H9 (cell line): ENCODE results near the gene TUBA8. TPM values are rescaled to one million over a fixed set of nuclear protein-coding genes. Genes with fewer than 3 reads are reported as not detected.

Source experiments
- DNase-seq: peaks from one replicate; pipeline ENCODE4 v3.0.0-alpha.2; 2017
- H2AFZ ChIP-seq: one replicate; pipeline ENCODE4 v1.6.1; 2013; ENCODE audit warnings: mild to moderate bottlenecking, low read length, control low read depth, moderate library complexity
- H2AK5ac ChIP-seq: 2 replicates; pipeline ENCODE4 v1.6.1; 2013; ENCODE audit warnings: low read length, control low read depth, mixed read lengths; ENCODE audit not compliant: insufficient read length
- H2BK120ac ChIP-seq: one replicate; pipeline ENCODE4 v1.6.1; 2013; ENCODE audit warnings: low read depth, mild to moderate bottlenecking, low read length, control low read depth, inconsistent platforms; ENCODE audit not compliant: poor library complexity, severe bottlenecking
- H2BK12ac ChIP-seq: 2 replicates; pipeline ENCODE4 v1.6.1; 2013; ENCODE audit warnings: low read length, control low read depth, mixed read lengths, low read depth; ENCODE audit not compliant: insufficient read length
- H2BK15ac ChIP-seq: 2 replicates; pipeline ENCODE4 v1.6.1; 2013; ENCODE audit warnings: low read depth, low read length, control low read depth
- H2BK20ac ChIP-seq: one replicate; pipeline ENCODE4 v1.6.1; 2013; ENCODE audit warnings: low read depth, mild to moderate bottlenecking, low read length, control low read depth, inconsistent platforms; ENCODE audit not compliant: poor library complexity, severe bottlenecking
- H2BK5ac ChIP-seq: 2 replicates; pipeline ENCODE4 v1.6.1; 2013; ENCODE audit warnings: low read length, control low read depth, mixed read lengths; ENCODE audit not compliant: insufficient read length
- H3K14ac ChIP-seq: 2 replicates; pipeline ENCODE4 v1.6.1; 2013; ENCODE audit warnings: low read length, control low read depth; ENCODE audit not compliant: insufficient read depth
- H3K18ac ChIP-seq: 2 replicates; pipeline ENCODE4 v1.6.1; 2013; ENCODE audit warnings: low read depth, mild to moderate bottlenecking, mixed read lengths, low read length, control low read depth; ENCODE audit not compliant: insufficient read length
- H3K23ac ChIP-seq: 2 replicates; pipeline ENCODE4 v1.6.1; 2013; ENCODE audit warnings: low read length, control low read depth, mixed read lengths, low read depth; ENCODE audit not compliant: insufficient read length
- H3K23me2 ChIP-seq: 2 replicates; pipeline ENCODE4 v1.6.1; 2013; ENCODE audit warnings: low read depth, mild to moderate bottlenecking, mixed read lengths, low read length, control low read depth; ENCODE audit not compliant: insufficient read length, poor library complexity, severe bottlenecking
- H3K27ac ChIP-seq: 2 replicates; pipeline ENCODE4 v1.5.1; 2013; ENCODE audit warnings: low read length, control low read depth, mixed read lengths, low read depth; ENCODE audit not compliant: insufficient read length
- H3K27me3 ChIP-seq: 2 replicates; pipeline ENCODE4 v1.6.1; 2013; ENCODE audit warnings: low read length, control low read depth, inconsistent platforms; ENCODE audit not compliant: insufficient read depth
- H3K4ac ChIP-seq: 2 replicates; pipeline ENCODE4 v1.6.1; 2013; ENCODE audit warnings: low read depth, mild to moderate bottlenecking, control low read depth, inconsistent platforms, low read length, moderate library complexity
- H3K4me1 ChIP-seq: 2 replicates; pipeline ENCODE4 v1.6.1; 2013; ENCODE audit warnings: low read length, control low read depth, inconsistent platforms; ENCODE audit not compliant: insufficient read depth
- H3K4me2 ChIP-seq: 2 replicates; pipeline ENCODE4 v1.6.1; 2013; ENCODE audit warnings: low read length, control low read depth, mixed read lengths; ENCODE audit not compliant: insufficient read length, insufficient read depth
- H3K56ac ChIP-seq: 2 replicates; pipeline ENCODE4 v1.6.1; 2013; ENCODE audit warnings: low read depth, mild to moderate bottlenecking, mixed read lengths, low read length, control low read depth; ENCODE audit not compliant: insufficient read length
- H3K79me1 ChIP-seq: 2 replicates; pipeline ENCODE4 v1.6.1; 2013; ENCODE audit warnings: low read depth, mild to moderate bottlenecking, moderate library complexity, low read length, control low read depth, inconsistent platforms; ENCODE audit not compliant: insufficient read depth, poor library complexity, severe bottlenecking
- H3K79me2 ChIP-seq: 2 replicates; pipeline ENCODE4 v1.6.1; 2013; ENCODE audit warnings: low read length, control low read depth, inconsistent platforms; ENCODE audit not compliant: insufficient read depth
- H3K9ac ChIP-seq: 2 replicates; pipeline ENCODE4 v1.6.1; 2013; ENCODE audit warnings: low read length, control low read depth, mixed read lengths; ENCODE audit not compliant: insufficient read length; ENCODE audit errors: extremely low read depth
- H3K9me3 ChIP-seq: one replicate; pipeline ENCODE4 v1.6.1; 2013; ENCODE audit warnings: low read depth, low read length, inconsistent platforms; ENCODE audit not compliant: control insufficient read depth
- H3T11ph ChIP-seq: one replicate; pipeline ENCODE4 v1.6.1; 2013; ENCODE audit warnings: mild to moderate bottlenecking, low read length, control low read depth, inconsistent platforms
- H4K20me1 ChIP-seq: one replicate; pipeline ENCODE4 v1.6.1; 2013; ENCODE audit not compliant: control insufficient read depth, insufficient read length, insufficient read depth
- H4K5ac ChIP-seq: 2 replicates; pipeline ENCODE4 v1.6.1; 2013; ENCODE audit warnings: low read depth, mild to moderate bottlenecking, mixed read lengths, low read length, control low read depth; ENCODE audit not compliant: insufficient read length
- H4K8ac ChIP-seq: replicated peaks from 2 replicates; pipeline ENCODE4 v1.6.1; 2013; ENCODE audit warnings: low read length, control low read depth, mixed read lengths, low read depth; ENCODE audit not compliant: insufficient read length
- H4K91ac ChIP-seq: 2 replicates; pipeline ENCODE4 v1.6.1; 2013; ENCODE audit warnings: low read depth, mild to moderate bottlenecking, moderate library complexity, mixed read lengths, low read length, control low read depth; ENCODE audit not compliant: insufficient read length
- H3K27ac Mint-ChIP-seq, 3 experiments: 2 replicates in 2 of 3; 3 replicates in 1 of 3; pipeline ENCODE4 v1.8.0; 2020 to 2021; ENCODE audit warnings: mixed read lengths in 3 of 3, mild to moderate bottlenecking in 1 of 3, moderate library complexity in 1 of 3
- H3K27me3 Mint-ChIP-seq: 2 replicates; pipeline ENCODE4 v1.8.0; 2021; ENCODE audit warnings: low read depth, mild to moderate bottlenecking, moderate library complexity, mixed read lengths
- H3K36me3 Mint-ChIP-seq, 3 experiments: 2 replicates in 2 of 3; 3 replicates in 1 of 3; pipeline ENCODE4 v1.8.0; 2020 to 2021; ENCODE audit warnings: low read depth in 3 of 3, mixed read lengths in 3 of 3; ENCODE audit not compliant: insufficient read depth in 1 of 3
- H3K4me1 Mint-ChIP-seq, 2 experiments: 2 replicates each; pipeline ENCODE4 v1.8.0; 2020; ENCODE audit warnings: mixed read lengths in 2 of 2
- H3K4me3 Mint-ChIP-seq, 2 experiments: 2 replicates in 1 of 2; 3 replicates in 1 of 2; pipeline ENCODE4 v1.8.0; 2020 to 2021; ENCODE audit warnings: mild to moderate bottlenecking in 2 of 2, mixed read lengths in 2 of 2, moderate library complexity in 1 of 2
- H3K9me3 Mint-ChIP-seq, 2 experiments: 2 replicates in 1 of 2; 3 replicates in 1 of 2; pipeline ENCODE4 v1.8.0; 2020; ENCODE audit warnings: mild to moderate bottlenecking in 2 of 2, mixed read lengths in 2 of 2, moderate library complexity in 1 of 2
- CTCF ChIP-seq: fragments of 200-600 bp; sonication (generic); conservative IDR thresholded peaks from 3 replicates; pipeline ENCODE4 v1.8.0; 2021; ENCODE audit warnings: antibody characterized with exemption, mild to moderate bottlenecking
- WGBS: extraction: QIAGEN DNeasy Blood & Tissue Kit; methylation state at CpG from one replicate; pipeline ENCODE4 v1.1.7; 2013; ENCODE audit warnings: missing lambda C conversion rate, low lambda C conversion rate, mixed read lengths; ENCODE audit not compliant: insufficient read length; ENCODE audit errors: extremely low coverage; 5-methylcytosine and 5-hydroxymethylcytosine counted together
- total RNA-seq: library from RNA; stranded (reverse); gene quantifications from 2 replicates; pipeline ENCODE4 v1.2.1, GENCODE V29; 2021

The TUBA8 gene
- total RNA-seq, 1 experiment from 2014 or later, result 2.0 TPM

- no peaks in the 10 kb centered on the region for H3K4me1 ChIP-seq
- peaks cover 65% of the 10 kb centered on the region for H3K27me3 Mint-ChIP-seq
- H3K4me1 Mint-ChIP-seq, result peaks cover 8% of the 10 kb centered on the region in 2 experiments
- no peaks in the 10 kb centered on the region for H3K27me3 ChIP-seq
- no peak for DNase-seq
- H3K36me3 Mint-ChIP-seq, result no peaks in the 10 kb centered on the region; a peak in 1 of 7 replicates
- TF ChIP-seq CTCF, result no peak
- H3K79me2 ChIP-seq, result no peaks in the 10 kb centered on the region
- H3K4me2 ChIP-seq, result no peak overlapping the region
- no peaks in the 10 kb centered on the region for H3K23me2 ChIP-seq
- H2AK5ac ChIP-seq, result no peak overlapping the region
- no peak overlapping the region for H3K9ac ChIP-seq
- H3K27ac ChIP-seq, result no peak overlapping the region
- no peaks in the 10 kb centered on the region for H3K79me1 ChIP-seq
- no peak overlapping the region for H4K8ac ChIP-seq
- H4K91ac ChIP-seq, result no peak overlapping the region
- no peak overlapping the region for H3K4me3 Mint-ChIP-seq
- no peak overlapping the region; the same call in 1 of the 2 replicates for H3K14ac ChIP-seq
- no peak overlapping the region for H2BK5ac ChIP-seq
- H3K23ac ChIP-seq, result no peak overlapping the region
- H3K9me3 ChIP-seq, result no peaks in the 10 kb centered on the region
- no peaks in the 10 kb centered on the region; a peak in 1 of 5 replicates for H3K9me3 Mint-ChIP-seq
- no peak overlapping the region for H2BK120ac ChIP-seq
- H3K4ac ChIP-seq, result no peak overlapping the region
- H4K20me1 ChIP-seq, result no peaks in the 10 kb centered on the region
- no peak overlapping the region for H3K56ac ChIP-seq
- no peak overlapping the region for H2BK12ac ChIP-seq
- WGBS, result no CpG with 5 or more reads among the region's 3 CpGs
- H3K18ac ChIP-seq, result no peak overlapping the region
- H2BK20ac ChIP-seq, result no peak overlapping the region
- no peak overlapping the region for H4K5ac ChIP-seq
- no peak overlapping the region for H3T11ph ChIP-seq
- peak overlapping the region in 1 of 3 experiments; percentile 56; a peak in 1 of 7 replicates for H3K27ac Mint-ChIP-seq
- no peak overlapping the region for H2AFZ ChIP-seq
- no peak overlapping the region for H2BK15ac ChIP-seq
Observed at GRCh38 chr22:18067121-18067520, 43.5 kb upstream of the TUBA8 start.
